Stomach (tissue), 9 donors: ENCODE results near the gene SEMA5B. TPM values are rescaled to one million over a fixed set of nuclear protein-coding genes. Genes with fewer than 3 reads are reported as not detected.

ENCODE experiments used
- DNase-seq, 2 donors: peaks; one replicate each; pipeline versions ENCODE4 v3.0.0 to v3.0.0-alpha.2; 2013 to 2019
- H3K27ac ChIP-seq, 5 donors: fragments of 200-600 bp in 4 of 5; sonication (generic) in 4 of 5; one replicate each; pipeline ENCODE4 v1.5.1; 2013 to 2019; ENCODE audit warnings: mild to moderate bottlenecking in 1 of 5, moderate library complexity in 1 of 5
- H3K27me3 ChIP-seq, 3 donors: fragments of 200-600 bp; sonication (generic); one replicate each; pipeline ENCODE4 v1.5.1; 2017 to 2019; ENCODE audit warnings: mixed run types in 1 of 3
- H3K36me3 ChIP-seq, 4 donors: fragments of 200-600 bp; sonication (generic); 1 replicate in 3 of 4; 2 replicates in 1 of 4; pipeline ENCODE4 v1.5.1; 2016 to 2019
- H3K4me1 ChIP-seq, 4 donors: fragments of 200-600 bp; sonication (generic); one replicate each; pipeline ENCODE4 v1.5.1; 2016 to 2019
- H3K4me3 ChIP-seq, 4 donors: fragments of 200-600 bp; sonication (generic) in 3 of 4; one replicate each; pipeline ENCODE4 v1.5.1; 2016 to 2019; ENCODE audit warnings: mild to moderate bottlenecking in 1 of 4
- H3K9me3 ChIP-seq, 4 donors: fragments of 200-600 bp; sonication (generic); one replicate each; pipeline ENCODE4 v1.5.1; 2016 to 2019
- CTCF ChIP-seq, 7 experiments: fragments of 450-650 bp in 4 of 7; fragments of 200-600 bp in 3 of 7; sonication (generic) in 3 of 7; IDR thresholded peaks; one replicate each; pipeline ENCODE4 v1.5.1; 2016 to 2019; ENCODE audit warnings: antibody characterized with exemption in 7 of 7, control low read depth in 2 of 7, mild to moderate bottlenecking in 1 of 7
- EP300 ChIP-seq: sonication (generic); formaldehyde crosslinking; IDR thresholded peaks from one replicate; pipeline ENCODE4 v1.6.1; 2017; ENCODE audit warnings: antibody characterized with exemption
- POLR2A ChIP-seq, 4 donors: fragments of 450-650 bp; IDR thresholded peaks; one replicate each; pipeline ENCODE4 v1.6.1; 2016; ENCODE audit warnings: antibody characterized with exemption in 4 of 4, control low read depth in 2 of 4, mild to moderate bottlenecking in 1 of 4, moderate library complexity in 1 of 4
- POLR2AphosphoS5 ChIP-seq, 3 donors: sonication (generic); formaldehyde crosslinking; IDR thresholded peaks; one replicate each; pipeline ENCODE4 v1.6.1; 2016; ENCODE audit warnings: antibody characterized with exemption in 3 of 3
- WGBS, 5 donors: extraction: QIAGEN DNeasy Blood & Tissue Kit in 3 of 5; methylation state at CpG; one replicate each; pipeline versions ENCODE4 v1.1.5 to v1.1.7; 2013 to 2018; 5-methylcytosine and 5-hydroxymethylcytosine counted together
- intact Hi-C: fragments of 100-400 bp; cut with DNase I; formaldehyde crosslinking; loops from one replicate; pipeline ENCODE4 v1.15.1; 2023; ENCODE audit warnings: low total_unique reads
- polyA plus RNA-seq, 3 donors: library from polyadenylated mRNA; stranded (reverse); fragments of 200-250 nt; gene quantifications; one replicate each; pipeline ENCODE4 v1.2.3, GENCODE V29; 2013
- total RNA-seq, 5 donors: library from RNA; depleted of rRNA; stranded (reverse); fragments of >200 nt; gene quantifications; one replicate each; pipeline versions ENCODE4 v1.1.0 to v1.2.3, GENCODE V29; 2014 to 2016
- donor health status: healthy with polysubstance abuse.
- donor health status: Bipolar disorder and iron deficiency.
- donor health status: healthy.

SEMA5B gene
- total and polyA plus RNA-seq, 8 donors = 0.15 to 27.2 (median 1.0) TPM; not detected in 2

GRCh38 chr3:122890720-122891220, 136.8 kb downstream of the SEMA5B start:
- TF ChIP-seq POLR2A (IDR thresholded peaks at IDR 0.05) (no peak), CTCF (IDR thresholded peaks at IDR 0.05) (no peak), EP300 (no peak), POLR2AphosphoS5 (IDR thresholded peaks at IDR 0.05) (no peak)
- intact Hi-C loops = no loop called here
- Histone ChIP-seq H3K9me3 (no peaks in the 10 kb centered on the region), H3K27ac (no peak overlapping the region), H3K4me1 (peaks cover 0 to 22% (median 4%) of the 10 kb centered on the region in 4 donors), H3K27me3 (no peaks in the 10 kb centered on the region), H3K4me3 (no peak overlapping the region), H3K36me3 (peaks cover 0 to 3% (median 0%) of the 10 kb centered on the region in 4 donors)
- no peak for DNase-seq
- 78 to 93% (median 83%) methylated on average over 4 of the region's 4 CpGs for WGBS, 5 donors

- intact Hi-C loops = no loop called here
- WGBS, 5 donors = 28 to 41% (median 33%) methylated on average over 6 of the region's 6 CpGs
- no peak overlapping the region for H3K27ac ChIP-seq
Measured at GRCh38 chr3:122890077-122890719, 137.4 kb downstream of the SEMA5B start.

GRCh38 chr3:122886946-122887345, 140.6 kb downstream of the SEMA5B start:
- Histone ChIP-seq H3K27ac (no peak overlapping the region), H3K4me3 (no peak overlapping the region), H3K9me3 (no peaks in the 10 kb centered on the region), H3K36me3 (peaks cover 0 to 9% (median 2%) of the 10 kb centered on the region in 4 donors), H3K27me3 (no peaks in the 10 kb centered on the region), H3K4me1 (peaks cover 0 to 17% (median 4%) of the 10 kb centered on the region in 4 donors)
- TF ChIP-seq CTCF (IDR thresholded peaks at IDR 0.05) = no peak
- TF ChIP-seq POLR2AphosphoS5 (IDR thresholded peaks at IDR 0.05) = no peak
- TF ChIP-seq POLR2A (IDR thresholded peaks at IDR 0.05) = no peak
- no peak for TF ChIP-seq EP300
- intact Hi-C loops = no loop called here
- DNase-seq = no peak
- WGBS, 5 donors = 85 to 89% (median 87%) methylated on average over 4 of the region's 4 CpGs

More at GRCh38 chr3:122890077-122890719, 137.4 kb downstream of the SEMA5B start:
- no peak overlapping the region for H3K4me3 ChIP-seq
- no peaks in the 10 kb centered on the region for H3K27me3 ChIP-seq
- peaks cover 0 to 22% (median 4%) of the 10 kb centered on the region in 4 donors for H3K4me1 ChIP-seq
- peak in 1 of 2 donors; percentile 91 for DNase-seq
- TF ChIP-seq CTCF (IDR thresholded peaks at IDR 0.05) = no peak
- peaks cover 0 to 9% (median 0%) of the 10 kb centered on the region in 4 donors for H3K36me3 ChIP-seq
- no peaks in the 10 kb centered on the region for H3K9me3 ChIP-seq

- Histone ChIP-seq H3K36me3 (peaks cover 0 to 13% (median 8%) of the 10 kb centered on the region in 4 donors), H3K9me3 (no peaks in the 10 kb centered on the region), H3K4me1 (peaks cover 0 to 17% (median 4%) of the 10 kb centered on the region in 4 donors), H3K4me3 (no peak overlapping the region), H3K27ac (no peak overlapping the region), H3K27me3 (no peaks in the 10 kb centered on the region)
- DNase-seq = no peak
- TF ChIP-seq POLR2A (IDR thresholded peaks at IDR 0.05) = no peak
- TF ChIP-seq POLR2AphosphoS5 (IDR thresholded peaks at IDR 0.05) = no peak
- intact Hi-C loops = no loop called here
- WGBS, 5 donors = 91 to 96% (median 94%) methylated on average over 4 of the region's 4 CpGs
Measured at GRCh38 chr3:122886251-122886650, 141.3 kb downstream of the SEMA5B start.

- H3K27ac ChIP-seq = no peak overlapping the region
- no peaks in the 10 kb centered on the region for H3K4me1 ChIP-seq
- H3K9me3 ChIP-seq = no peaks in the 10 kb centered on the region
- 93 to 99% (median 96%) methylated on average over 2 of the region's 2 CpGs for WGBS, 5 donors
- no peaks in the 10 kb centered on the region for H3K27me3 ChIP-seq
- peaks cover 0 to 36% (median 23%) of the 10 kb centered on the region in 4 donors for H3K36me3 ChIP-seq
- TF ChIP-seq CTCF (IDR thresholded peaks at IDR 0.05) (no peak), POLR2AphosphoS5 (IDR thresholded peaks at IDR 0.05) (no peak), POLR2A (IDR thresholded peaks at IDR 0.05) (no peak), EP300 (no peak)
- H3K4me3 ChIP-seq = no peak overlapping the region
- no peak for DNase-seq
- intact Hi-C loops = no loop called here
Measured at GRCh38 chr3:122882361-122882947, 145.1 kb downstream of the SEMA5B start.
